Measurements from ENCODE around the gene ACOXL.

Gene ACOXL

GRCh38 chr2:110802208-110802932 lies 70.0 kb downstream of the ACOXL start:
- no peak for DNase-seq (ENCODE audit: low read depth)
- H3K4me3 ChIP-seq (ENCODE audit: low read depth, low read length): no peak overlapping the region
- TF ChIP-seq CTCF (IDR thresholded peaks at IDR 0.05; ENCODE audit: control insufficient read depth, extremely low read depth, insufficient read depth): no peak

- no peak for TF ChIP-seq CTCF (IDR thresholded peaks at IDR 0.05; ENCODE audit: control insufficient read depth, extremely low read depth, insufficient read depth)
- H3K4me3 ChIP-seq (ENCODE audit: low read depth, low read length): no peak overlapping the region
- DNase-seq (ENCODE audit: low read depth): no peak
These were observed 72.1 kb downstream of the ACOXL start for GRCh38 chr2:110804433-110804832.

- no peak for TF ChIP-seq CTCF (IDR thresholded peaks at IDR 0.05; ENCODE audit: control insufficient read depth, extremely low read depth, insufficient read depth)
- no peak for DNase-seq (ENCODE audit: low read depth)
- H3K4me3 ChIP-seq (ENCODE audit: low read depth, low read length): no peak overlapping the region
These were observed 72.5 kb downstream of the ACOXL start for GRCh38 chr2:110804915-110805314.

GRCh38 chr2:110805894-110806452 lies 73.6 kb downstream of the ACOXL start:
- no peak for TF ChIP-seq CTCF (IDR thresholded peaks at IDR 0.05; ENCODE audit: control insufficient read depth, extremely low read depth, insufficient read depth)
- DNase-seq (ENCODE audit: low read depth): no peak
- no peak overlapping the region for H3K4me3 ChIP-seq (ENCODE audit: low read depth, low read length)

GRCh38 chr2:110807522-110807921 lies 75.1 kb downstream of the ACOXL start:
- no peak for DNase-seq (ENCODE audit: low read depth)
- TF ChIP-seq CTCF (IDR thresholded peaks at IDR 0.05; ENCODE audit: control insufficient read depth, extremely low read depth, insufficient read depth): no peak
- no peak overlapping the region for H3K4me3 ChIP-seq (ENCODE audit: low read depth, low read length)

GRCh38 chr2:110810404-110810803 lies 78.0 kb downstream of the ACOXL start:
- no peak overlapping the region for H3K4me3 ChIP-seq (ENCODE audit: low read depth, low read length)
- TF ChIP-seq CTCF (IDR thresholded peaks at IDR 0.05; ENCODE audit: control insufficient read depth, extremely low read depth, insufficient read depth): no peak
- DNase-seq (ENCODE audit: low read depth): no peak

Data from LNCaP clone FGC (cell line).